BE2C (cell line): Measurements from ENCODE around the gene STX16. TPM values are rescaled to one million over a fixed set of nuclear protein-coding genes. Genes with fewer than 3 reads are reported as not detected.

Experiments used
- DNase-seq: peaks from one replicate; pipeline ENCODE4 v3.0.0-alpha.2; 2020
- H3K27me3 ChIP-seq: fragments of 250-450 bp; sonication (Bioruptor Pico); 2 replicates; pipeline ENCODE4 v1.5.1; 2020; ENCODE audit warnings: mild to moderate bottlenecking
- H3K36me3 ChIP-seq: fragments of 250-450 bp; sonication (Bioruptor Pico); 2 replicates; pipeline ENCODE4 v1.5.1; 2020; ENCODE audit warnings: mild to moderate bottlenecking
- H3K4me1 ChIP-seq: fragments of 250-450 bp; sonication (Bioruptor Pico); 2 replicates; pipeline ENCODE4 v1.5.1; 2020
- H3K4me3 ChIP-seq: 2 replicates; pipeline ENCODE4 v1.5.1; 2011; ENCODE audit warnings: low read depth, low read length
- H3K9me3 ChIP-seq: fragments of 250-450 bp; sonication (Bioruptor Pico); 2 replicates; pipeline ENCODE4 v1.5.1; 2020
- CTCF ChIP-seq: IDR thresholded peaks from 2 replicates; pipeline ENCODE4 v1.5.1; 2012; ENCODE audit warnings: mild to moderate bottlenecking, low read depth, low read length
- polyA plus RNA-seq: library from polyadenylated mRNA; unstranded; fragments of >200 nt; gene quantifications from one replicate; pipeline ENCODE4 v1.2.1, GENCODE V29; 2012; ENCODE audit warnings: low read depth, missing spikeins; ENCODE audit not compliant: insufficient read length, insufficient read depth

STX16 gene
- polyA plus RNA-seq: 83.5 TPM

GRCh38 chr20:58650776-58651558 is at the start of gene STX16:
TSS of gene STX16 (plus strand) at chr20:58651283. CDS start at chr20:58652007, 724 bp downstream.
- Histone ChIP-seq H3K4me3 (peak within 1 kb of the TSS; percentile 98), H3K9me3 (no peaks in the 10 kb centered on the region), H3K4me1 (peaks cover 5% of the 10 kb centered on the region), H3K27me3 (no peaks in the 10 kb centered on the region), H3K36me3 (no peaks in the 10 kb centered on the region)
- DNase-seq: peak; percentile 94
- peak; percentile 62; the same call in 1 of the 2 replicates for TF ChIP-seq CTCF

- no peak for TF ChIP-seq CTCF
- Histone ChIP-seq H3K4me3 (no peak overlapping the region), H3K27me3 (peaks cover 5% of the 10 kb centered on the region; the same call in 1 of the 2 replicates), H3K9me3 (no peaks in the 10 kb centered on the region), H3K4me1 (peaks cover 8% of the 10 kb centered on the region), H3K36me3 (no peaks in the 10 kb centered on the region)
- DNase-seq: no peak
Observed at GRCh38 chr20:58602124-58602523, 49.0 kb upstream of the STX16 start.

- DNase-seq: no peak
- TF ChIP-seq CTCF: no peak
- Histone ChIP-seq H3K27me3 (peaks cover 5% of the 10 kb centered on the region; the same call in 1 of the 2 replicates), H3K36me3 (no peaks in the 10 kb centered on the region), H3K9me3 (no peaks in the 10 kb centered on the region), H3K4me3 (no peak overlapping the region), H3K4me1 (peaks cover 8% of the 10 kb centered on the region)
Observed at GRCh38 chr20:58603721-58604120, 47.4 kb upstream of the STX16 start.

- Histone ChIP-seq H3K4me1 (peaks cover 8% of the 10 kb centered on the region), H3K36me3 (no peaks in the 10 kb centered on the region), H3K4me3 (no peak overlapping the region), H3K27me3 (peaks cover 5% of the 10 kb centered on the region; the same call in 1 of the 2 replicates), H3K9me3 (no peaks in the 10 kb centered on the region)
- TF ChIP-seq CTCF: no peak
- peak; percentile 74 for DNase-seq
Observed at GRCh38 chr20:58604128-58604881, 46.8 kb upstream of the STX16 start.

- no peaks in the 10 kb centered on the region for H3K9me3 ChIP-seq
- no peak for DNase-seq
- TF ChIP-seq CTCF: no peak
- peaks cover 5% of the 10 kb centered on the region; the same call in 1 of the 2 replicates for H3K27me3 ChIP-seq
- no peaks in the 10 kb centered on the region for H3K36me3 ChIP-seq
- peaks cover 8% of the 10 kb centered on the region for H3K4me1 ChIP-seq
- no peak overlapping the region for H3K4me3 ChIP-seq
Observed at GRCh38 chr20:58605292-58606065, 45.6 kb upstream of the STX16 start.
